MCF 10A (cell line): ENCODE data around the gene HTR3B. TPM values are rescaled to one million over a fixed set of nuclear protein-coding genes. Genes with fewer than 3 reads are reported as not detected.

Experiments used
- BruUV-seq: library from RNA; stranded (reverse); fragments of 400-500 nt; replicated peaks from 2 replicates; lab custom pipeline; 2021; lab: Mats Ljungman, UMichigan
- CTCF ChIA-PET: fragments of 300-600 bp; sonication (Branson Sonifier 250); formaldehyde crosslinking; extraction: SDS; loops from one replicate; lab custom pipeline; 2021; ENCODE audit warnings: antibody characterized with exemption, inconsistent platforms; lab: Yijun Ruan, JAX
- POLR2A ChIA-PET: fragments of 300-600, 350-650 bp; sonication (Branson Sonifier 250); formaldehyde crosslinking; extraction: SDS; loops from one replicate; lab custom pipeline; 2020; ENCODE audit warnings: antibody characterized with exemption, inconsistent platforms; lab: Yijun Ruan, JAX
- DNase-seq: peaks from one replicate; pipeline ENCODE4 v3.0.0-alpha.2; 2018; ENCODE audit not compliant: unreplicated experiment
- H3K27ac Mint-ChIP-seq: one replicate; pipeline ENCODE4 v1.8.0; 2022; ENCODE audit warnings: mild to moderate bottlenecking, low read depth, mixed read lengths; ENCODE audit not compliant: unreplicated experiment
- H3K27me3 Mint-ChIP-seq: one replicate; pipeline ENCODE4 v1.8.0; 2022; ENCODE audit warnings: mixed read lengths; ENCODE audit not compliant: insufficient read depth, unreplicated experiment
- H3K36me3 Mint-ChIP-seq: one replicate; pipeline ENCODE4 v1.8.0; 2022; ENCODE audit warnings: mild to moderate bottlenecking, moderate library complexity, mixed read lengths; ENCODE audit not compliant: insufficient read depth, unreplicated experiment
- H3K4me1 Mint-ChIP-seq: one replicate; pipeline ENCODE4 v1.8.0; 2022; ENCODE audit warnings: mixed read lengths; ENCODE audit not compliant: insufficient read depth, unreplicated experiment
- H3K4me3 Mint-ChIP-seq: one replicate; pipeline ENCODE4 v1.8.0; 2022; ENCODE audit warnings: mild to moderate bottlenecking, moderate library complexity, mixed read lengths; ENCODE audit not compliant: unreplicated experiment
- H3K9me3 Mint-ChIP-seq: one replicate; pipeline ENCODE4 v1.8.0; 2022; ENCODE audit warnings: mixed read lengths; ENCODE audit not compliant: unreplicated experiment
- CTCF ChIP-seq: fragments of 200-600 bp; IDR thresholded peaks from one replicate; pipeline ENCODE4 v1.8.0; 2022; ENCODE audit warnings: antibody characterized with exemption, mild to moderate bottlenecking; ENCODE audit not compliant: unreplicated experiment
- intact Hi-C: fragments of 100-400 bp; cut with micrococcal nuclease; formaldehyde crosslinking; loops from 2 replicates; pipeline ENCODE4 v1.14.1; 2022
- total RNA-seq: library from RNA; stranded (reverse); gene quantifications from 2 replicates; pipeline ENCODE4 v1.2.3, GENCODE V29; 2022

The HTR3B gene
- total RNA-seq, 1 experiment from 2014 or later = not detected

GRCh38 chr11:113895367-113896155 lies 9.0 kb upstream of the HTR3B start:
- TF ChIP-seq CTCF = no peak
- ChIA-PET POLR2A (interaction anchor here (0.7 to 2.3 kb wide), 6 partner anchors 9 to 388 kb away, joined by 3 to 7 read pairs (median 4); partner anchors contain the start of genes HTR3B and USP28), CTCF (interaction anchor here (0.5 to 3.6 kb wide), 38 partner anchors 8 to 1897 kb away, joined by 3 to 53 read pairs (median 5); partner anchors contain the start of genes HTR3B and USP28)
- Mint-ChIP-seq H3K4me1 (no peaks in the 10 kb centered on the region), H3K4me3 (no peak overlapping the region), H3K36me3 (peaks cover 6% of the 10 kb centered on the region), H3K27me3 (peaks cover under 1% of the 10 kb centered on the region), H3K27ac (no peak overlapping the region), H3K9me3 (no peaks in the 10 kb centered on the region)
- intact Hi-C loops = loop anchor here (2.0 to 5.0 kb wide), 2 partner anchors 97 to 365 kb away; no protein-coding TSS in a partner anchor
- BruUV-seq = no TSS peak
- peak; percentile 13 for DNase-seq

- no peaks in the 10 kb centered on the region for H3K9me3 Mint-ChIP-seq
- BruUV-seq = no TSS peak
- peaks cover 8% of the 10 kb centered on the region for H3K27me3 Mint-ChIP-seq
- ChIA-PET CTCF (interaction anchor here (0.5 to 3.6 kb wide), 39 partner anchors 9 to 1087 kb away, joined by 3 to 53 read pairs (median 5); partner anchors contain the start of genes HTR3B and USP28), POLR2A (interaction anchor here (0.7 to 2.3 kb wide), 7 partner anchors 9 to 387 kb away, joined by 3 to 7 read pairs (median 4); partner anchors contain the start of genes HTR3B and USP28)
- peak; percentile 42 for DNase-seq
- no peak overlapping the region for H3K27ac Mint-ChIP-seq
- TF ChIP-seq CTCF = peak; percentile 68
- H3K4me3 Mint-ChIP-seq = no peak overlapping the region
- no peaks in the 10 kb centered on the region for H3K4me1 Mint-ChIP-seq
- H3K36me3 Mint-ChIP-seq = peaks cover 6% of the 10 kb centered on the region
- intact Hi-C loops = loop anchor here (2.0 to 5.0 kb wide), 2 partner anchors 96 to 364 kb away; no protein-coding TSS in a partner anchor
Measured at GRCh38 chr11:113896156-113896879, 8.3 kb upstream of the HTR3B start.

GRCh38 chr11:113901141-113901540 lies 3.5 kb upstream of the HTR3B start:
- ChIA-PET POLR2A (no interaction called here), CTCF (interaction anchor here (0.7 kb wide), 1 partner anchor 426 kb away, joined by 4 read pairs; no protein-coding TSS in a partner anchor)
- no TSS peak for BruUV-seq
- Mint-ChIP-seq H3K4me3 (no peak overlapping the region), H3K27ac (no peak overlapping the region), H3K27me3 (peaks cover 44% of the 10 kb centered on the region), H3K4me1 (no peaks in the 10 kb centered on the region), H3K36me3 (peaks cover 6% of the 10 kb centered on the region), H3K9me3 (no peaks in the 10 kb centered on the region)
- TF ChIP-seq CTCF = no peak
- intact Hi-C loops = no loop called here
- DNase-seq = no peak
